ENCODE results near the gene TJP3. TPM values are rescaled to one million over a fixed set of nuclear protein-coding genes. Genes with fewer than 3 reads are reported as not detected.
A peak's percentile ranks its signal among the peaks of the same experiment; 100 is the strongest.

The TJP3 gene
- total and polyA plus RNA-seq, 5 donors, result 0.05 TPM; not detected in 4

GRCh38 chr19:3720349-3720917, 12.2 kb downstream of the TJP3 start:
- H3K4me1 ChIP-seq (ENCODE audit: control insufficient read depth, insufficient read depth, low read length), result no peaks in the 10 kb centered on the region

DNA sequence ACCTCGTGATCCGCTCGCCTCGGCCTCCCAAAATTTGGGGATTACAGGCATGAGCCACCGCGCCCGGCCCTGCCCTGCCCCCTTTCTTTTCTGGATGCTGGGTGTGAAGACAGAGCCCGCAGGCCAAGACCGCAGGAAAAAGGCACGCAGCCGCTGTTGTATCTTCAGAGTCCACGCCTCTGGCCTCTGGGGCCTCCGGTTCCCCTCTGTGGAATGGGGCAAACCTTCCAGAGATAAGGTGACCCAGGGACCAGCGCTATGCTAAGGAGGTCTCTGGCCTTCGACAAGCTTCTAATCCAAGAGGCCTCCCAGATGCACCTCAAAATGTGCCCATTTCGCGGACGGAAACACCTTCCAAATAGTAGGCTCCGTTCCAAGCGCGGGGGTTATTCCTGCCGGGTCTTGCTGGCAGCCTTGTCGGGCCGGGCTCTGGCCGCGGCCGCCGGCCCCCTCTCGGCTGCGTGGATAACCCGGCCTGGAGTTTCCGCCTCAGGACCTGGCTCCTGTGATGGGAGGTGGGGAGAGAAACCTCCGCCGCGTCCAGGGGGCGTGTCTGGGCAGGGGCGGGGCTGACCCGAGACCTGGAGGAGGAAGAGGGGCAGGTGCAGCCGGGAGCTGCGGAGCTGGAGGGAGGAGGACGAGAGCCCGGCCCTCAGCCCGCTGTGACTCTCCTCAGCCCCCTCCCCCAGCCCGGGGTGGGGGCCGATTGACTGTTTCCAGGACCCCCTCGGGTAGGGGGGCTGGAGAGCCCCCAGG, 13.1 kb downstream of the TJP3 start:
- WGBS, result 15% methylated on average over 46 of the region's 46 CpGs
- no peaks in the 10 kb centered on the region for H3K4me1 ChIP-seq (ENCODE audit: control insufficient read depth, insufficient read depth, low read length)
- no peak overlapping the region for H3K27ac ChIP-seq (ENCODE audit: low read length)
- H3K27me3 ChIP-seq (ENCODE audit: control insufficient read depth, insufficient read depth), result no peaks in the 10 kb centered on the region
- DNase-seq (peak; percentile 82 to 92 (median 88)), ATAC-seq (peak; percentile 79 to 85)
- no peaks in the 10 kb centered on the region for H3K9me3 ChIP-seq (ENCODE audit: control insufficient read depth, low read length)
- H3K4me3 ChIP-seq (ENCODE audit: low read length), result peak overlapping the region; percentile 3
- intact Hi-C loops (cut with DNase I), result no loop called here

More at GRCh38 chr19:3720349-3720917, 12.2 kb downstream of the TJP3 start:
- DNase-seq, result no peak
- Histone ChIP-seq H3K27me3 (ENCODE audit: control insufficient read depth, insufficient read depth) (no peaks in the 10 kb centered on the region), H3K9me3 (ENCODE audit: control insufficient read depth, low read length) (no peaks in the 10 kb centered on the region), H3K27ac (ENCODE audit: low read length) (no peak overlapping the region), H3K4me3 (ENCODE audit: low read length) (no peak overlapping the region)
- intact Hi-C loops (cut with DNase I), result no loop called here
- ATAC-seq, result peak; percentile 20 to 32
- WGBS, result 27% methylated on average over 9 of the region's 9 CpGs

GRCh38 chr19:3721887-3722442, 13.8 kb downstream of the TJP3 start:
- H3K27ac ChIP-seq (ENCODE audit: low read length), result no peak overlapping the region
- 2% methylated on average over 26 of the region's 26 CpGs for WGBS
- H3K4me3 ChIP-seq (ENCODE audit: low read length), result peak overlapping the region; percentile 3
- H3K27me3 ChIP-seq (ENCODE audit: control insufficient read depth, insufficient read depth), result no peaks in the 10 kb centered on the region
- no peak for DNase-seq
- H3K9me3 ChIP-seq (ENCODE audit: control insufficient read depth, low read length), result no peaks in the 10 kb centered on the region
- H3K4me1 ChIP-seq (ENCODE audit: control insufficient read depth, insufficient read depth, low read length), result no peaks in the 10 kb centered on the region
- peak in 1 of 2 donors; percentile 11 for ATAC-seq
- intact Hi-C loops (cut with DNase I), result no loop called here

GRCh38 chr19:3722443-3723109, 14.4 kb downstream of the TJP3 start:
- Histone ChIP-seq H3K4me3 (ENCODE audit: low read length) (no peak overlapping the region), H3K27me3 (ENCODE audit: control insufficient read depth, insufficient read depth) (no peaks in the 10 kb centered on the region), H3K27ac (ENCODE audit: low read length) (no peak overlapping the region), H3K9me3 (ENCODE audit: control insufficient read depth, low read length) (no peaks in the 10 kb centered on the region), H3K4me1 (ENCODE audit: control insufficient read depth, insufficient read depth, low read length) (no peaks in the 10 kb centered on the region)
- DNase-seq (no peak), ATAC-seq (no peak)
- intact Hi-C loops (cut with DNase I), result no loop called here
- WGBS, result 4% methylated on average over 30 of the region's 30 CpGs

- Histone ChIP-seq H3K27me3 (ENCODE audit: control insufficient read depth, insufficient read depth) (no peaks in the 10 kb centered on the region), H3K9me3 (ENCODE audit: control insufficient read depth, low read length) (no peaks in the 10 kb centered on the region), H3K27ac (ENCODE audit: low read length) (no peak overlapping the region), H3K4me3 (ENCODE audit: low read length) (no peak overlapping the region), H3K4me1 (ENCODE audit: control insufficient read depth, insufficient read depth, low read length) (no peaks in the 10 kb centered on the region)
- WGBS, result 77% methylated on average over 5 of the region's 5 CpGs
- ATAC-seq (no peak), DNase-seq (no peak)
- intact Hi-C loops (cut with DNase I), result no loop called here
Observed at GRCh38 chr19:3723110-3723488, 14.9 kb downstream of the TJP3 start.

GRCh38 chr19:3723883-3724282, 15.7 kb downstream of the TJP3 start:
- H3K4me3 ChIP-seq (ENCODE audit: low read length), result no peak overlapping the region
- no peaks in the 10 kb centered on the region for H3K4me1 ChIP-seq (ENCODE audit: control insufficient read depth, insufficient read depth, low read length)
- no peak overlapping the region for H3K27ac ChIP-seq (ENCODE audit: low read length)
- ATAC-seq (no peak), DNase-seq (no peak)
- no peaks in the 10 kb centered on the region for H3K9me3 ChIP-seq (ENCODE audit: control insufficient read depth, low read length)
- H3K27me3 ChIP-seq (ENCODE audit: control insufficient read depth, insufficient read depth), result no peaks in the 10 kb centered on the region
- 58% methylated on average over 8 of the region's 8 CpGs for WGBS
- intact Hi-C loops (cut with DNase I), result no loop called here

- intact Hi-C loops (cut with DNase I), result no loop called here
- ATAC-seq, result no peak
- Histone ChIP-seq H3K27ac (ENCODE audit: low read length) (no peak overlapping the region), H3K27me3 (ENCODE audit: control insufficient read depth, insufficient read depth) (no peaks in the 10 kb centered on the region), H3K4me1 (ENCODE audit: control insufficient read depth, insufficient read depth, low read length) (no peaks in the 10 kb centered on the region), H3K4me3 (ENCODE audit: low read length) (no peak overlapping the region), H3K9me3 (ENCODE audit: control insufficient read depth, low read length) (no peaks in the 10 kb centered on the region)
- no peak for DNase-seq
- WGBS, result 63% methylated on average over 3 of the region's 3 CpGs
Observed at GRCh38 chr19:3725121-3725520, 16.9 kb downstream of the TJP3 start.

DNA sequence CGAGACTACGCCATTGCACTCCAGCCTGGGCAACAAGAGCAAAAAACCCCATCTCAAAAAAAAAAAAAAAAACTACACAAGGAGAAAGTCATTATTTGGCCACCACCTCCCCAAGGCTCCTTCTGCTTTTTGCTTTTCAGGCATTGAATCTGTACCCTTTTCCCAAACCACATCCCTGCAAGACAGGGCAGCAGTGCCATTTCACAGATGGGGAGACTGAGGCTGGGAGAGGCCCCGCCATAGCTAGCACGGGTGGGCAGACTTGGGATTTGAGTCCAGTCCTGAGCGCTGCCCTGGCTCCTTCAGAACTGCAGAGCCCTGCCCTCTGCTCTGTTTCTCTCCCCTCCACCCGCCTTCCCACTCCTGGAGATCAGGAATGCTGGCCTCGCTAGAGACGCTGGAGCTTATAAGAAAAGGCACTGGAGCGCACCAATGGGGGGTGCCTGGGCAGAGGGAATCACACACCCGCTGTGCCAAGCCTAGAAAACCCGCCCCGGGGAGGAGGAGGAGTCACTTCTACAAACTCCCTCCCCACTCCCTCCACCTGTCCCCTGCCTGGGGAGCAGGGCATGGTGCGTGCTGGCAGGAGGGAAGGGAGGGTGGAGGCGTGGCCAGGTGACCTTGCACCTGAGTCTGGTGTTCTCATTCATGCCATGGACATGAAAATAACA, 17.6 kb downstream of the TJP3 start:
- 28% methylated on average over 14 of the region's 14 CpGs for WGBS
- H3K4me1 ChIP-seq (ENCODE audit: control insufficient read depth, insufficient read depth, low read length), result no peaks in the 10 kb centered on the region
- ATAC-seq, result no peak
- no peaks in the 10 kb centered on the region for H3K27me3 ChIP-seq (ENCODE audit: control insufficient read depth, insufficient read depth)
- no peaks in the 10 kb centered on the region for H3K9me3 ChIP-seq (ENCODE audit: control insufficient read depth, low read length)
- intact Hi-C loops (cut with DNase I), result no loop called here
- H3K4me3 ChIP-seq (ENCODE audit: low read length), result no peak overlapping the region
- H3K27ac ChIP-seq (ENCODE audit: low read length), result no peak overlapping the region
- DNase-seq, result no peak

GRCh38 chr19:3730457-3730958, 22.3 kb downstream of the TJP3 start:
- Histone ChIP-seq H3K4me3 (ENCODE audit: low read length) (no peak overlapping the region), H3K27me3 (ENCODE audit: control insufficient read depth, insufficient read depth) (no peaks in the 10 kb centered on the region), H3K9me3 (ENCODE audit: control insufficient read depth, low read length) (no peaks in the 10 kb centered on the region), H3K27ac (ENCODE audit: low read length) (no peak overlapping the region), H3K4me1 (ENCODE audit: control insufficient read depth, insufficient read depth, low read length) (no peaks in the 10 kb centered on the region)
- ATAC-seq (no peak), DNase-seq (no peak)
- intact Hi-C loops (cut with DNase I), result no loop called here
- 95% methylated on average over 32 of the region's 32 CpGs for WGBS

- intact Hi-C loops (cut with DNase I), result no loop called here
- no peak overlapping the region for H3K27ac ChIP-seq (ENCODE audit: low read length)
- WGBS, result 81% methylated on average over 1 of the region's 1 CpG
- no peak for DNase-seq
- H3K4me3 ChIP-seq (ENCODE audit: low read length), result no peak overlapping the region
- no peaks in the 10 kb centered on the region for H3K4me1 ChIP-seq (ENCODE audit: control insufficient read depth, insufficient read depth, low read length)
- H3K27me3 ChIP-seq (ENCODE audit: control insufficient read depth, insufficient read depth), result no peaks in the 10 kb centered on the region
- no peaks in the 10 kb centered on the region for H3K9me3 ChIP-seq (ENCODE audit: control insufficient read depth, low read length)
- no peak for ATAC-seq
Observed at GRCh38 chr19:3732108-3732507, 23.9 kb downstream of the TJP3 start.

Data from right cardiac atrium (tissue), 5 donors.